ENCODE results near the gene C19orf25. TPM values are rescaled to one million over a fixed set of nuclear protein-coding genes. Genes with fewer than 3 reads are reported as not detected.

The C19orf25 gene
- total and polyA plus RNA-seq, 2 of the 13 experiments (the other 11 are each of a cell fraction or from before 2014, with no cell fraction given), result 14.2 to 32.4 TPM

DNA sequence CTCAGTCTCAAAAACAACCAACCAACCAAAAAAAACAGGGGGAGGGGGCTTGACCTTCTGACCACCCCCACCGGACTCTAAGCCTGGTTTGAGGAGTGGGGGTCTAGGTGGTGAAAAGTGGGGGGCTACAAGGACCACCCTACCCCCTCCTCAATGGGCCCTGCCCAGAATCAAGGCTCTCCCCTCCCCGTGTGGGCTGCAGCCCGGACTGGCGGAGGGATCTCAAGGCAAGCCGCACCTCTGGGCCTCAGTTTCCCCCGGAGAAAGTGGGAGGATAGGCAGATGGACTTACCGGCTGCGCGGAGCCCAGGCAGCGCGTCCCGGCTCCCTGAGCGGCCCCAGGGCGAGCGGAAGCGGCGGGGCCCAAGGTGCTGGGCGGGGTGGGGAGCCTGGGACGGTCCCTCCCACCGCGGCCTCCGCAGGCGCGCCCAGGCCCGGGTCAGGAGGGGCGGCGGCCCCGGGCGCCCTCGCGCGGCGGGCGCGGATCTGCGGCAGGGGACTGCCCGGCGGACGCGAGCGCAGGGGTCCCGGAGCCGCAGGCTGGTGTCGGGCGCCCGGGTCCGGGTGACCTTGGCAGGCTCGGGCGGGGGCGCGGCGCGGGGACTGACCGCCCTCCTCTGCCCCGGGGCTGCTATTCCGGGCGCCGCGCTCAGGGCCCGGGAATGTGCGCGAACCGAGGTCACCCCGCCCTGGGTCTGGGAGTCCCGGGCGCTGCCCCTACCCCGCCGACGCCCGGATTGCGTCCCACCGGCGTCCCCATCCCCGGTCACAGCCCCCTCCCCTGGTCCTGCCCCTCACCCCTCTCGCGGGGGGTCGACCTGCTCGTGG is 33.9 kb upstream of the C19orf25 start, which contains the start of gene ADAMTSL5 (continued):
- TF ChIP-seq, protein P1, sequence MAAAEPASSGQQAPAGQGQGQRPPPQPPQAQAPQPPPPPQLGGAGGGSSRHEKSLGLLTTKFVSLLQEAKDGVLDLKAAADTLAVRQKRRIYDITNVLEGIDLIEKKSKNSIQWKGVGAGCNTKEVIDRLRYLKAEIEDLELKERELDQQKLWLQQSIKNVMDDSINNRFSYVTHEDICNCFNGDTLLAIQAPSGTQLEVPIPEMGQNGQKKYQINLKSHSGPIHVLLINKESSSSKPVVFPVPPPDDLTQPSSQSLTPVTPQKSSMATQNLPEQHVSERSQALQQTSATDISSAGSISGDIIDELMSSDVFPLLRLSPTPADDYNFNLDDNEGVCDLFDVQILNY (CRISPR knock-in tag; conservative IDR thresholded peaks at IDR 0.05), result no peak
- TF ChIP-seq ZMYM2 (CRISPR knock-in tag; IDR thresholded peaks at IDR 0.05) (no peak), ZNF530 (CRISPR knock-in tag; IDR thresholded peaks at IDR 0.05; ENCODE audit: low read depth) (no peak), NFE2 (CRISPR knock-in tag; IDR thresholded peaks at IDR 0.05) (no peak), ZNF20 (CRISPR knock-in tag; IDR thresholded peaks at IDR 0.05) (no peak), SNAI1 (CRISPR knock-in tag; IDR thresholded peaks at IDR 0.05; ENCODE audit: borderline replicate concordance) (no peak), HMGA1 (CRISPR knock-in tag; conservative IDR thresholded peaks at IDR 0.05) (no peak), NR1H2 (CRISPR knock-in tag; IDR thresholded peaks at IDR 0.05; ENCODE audit: borderline replicate concordance, low read depth) (no peak), PHF8 (CRISPR knock-in tag; IDR thresholded peaks at IDR 0.05) (no peak), ZNF292 (CRISPR knock-in tag; IDR thresholded peaks at IDR 0.05; ENCODE audit: borderline replicate concordance, low read depth) (no peak), GATAD1 (CRISPR knock-in tag; IDR thresholded peaks at IDR 0.05) (no peak), ZNF558 (CRISPR knock-in tag; IDR thresholded peaks at IDR 0.05; ENCODE audit: borderline replicate concordance) (no peak), ZNF672 (CRISPR knock-in tag; IDR thresholded peaks at IDR 0.05) (peak; percentile 100), ZNF577 (CRISPR knock-in tag; IDR thresholded peaks at IDR 0.05; ENCODE audit: borderline replicate concordance, low read depth) (no peak), FOSL1 (CRISPR knock-in tag; IDR thresholded peaks at IDR 0.05; ENCODE audit: borderline replicate concordance) (no peak), ZNF354B (CRISPR knock-in tag; IDR thresholded peaks at IDR 0.05) (no peak), ATRX (CRISPR knock-in tag; IDR thresholded peaks at IDR 0.05; ENCODE audit: borderline replicate concordance) (no peak), SMAD9 (CRISPR knock-in tag; IDR thresholded peaks at IDR 0.05) (no peak), RXRB (CRISPR knock-in tag; IDR thresholded peaks at IDR 0.05; ENCODE audit: borderline replicate concordance) (no peak), CHD4 (IDR thresholded peaks at IDR 0.05; ENCODE audit: borderline replicate concordance, low read length) (peak; percentile 94), NFATC3 (CRISPR knock-in tag; IDR thresholded peaks at IDR 0.05) (no peak)
- TF ChIP-seq, protein P2, sequence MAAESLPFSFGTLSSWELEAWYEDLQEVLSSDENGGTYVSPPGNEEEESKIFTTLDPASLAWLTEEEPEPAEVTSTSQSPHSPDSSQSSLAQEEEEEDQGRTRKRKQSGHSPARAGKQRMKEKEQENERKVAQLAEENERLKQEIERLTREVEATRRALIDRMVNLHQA (CRISPR knock-in tag; IDR thresholded peaks at IDR 0.05), result no peak
- TF ChIP-seq, protein P3, sequence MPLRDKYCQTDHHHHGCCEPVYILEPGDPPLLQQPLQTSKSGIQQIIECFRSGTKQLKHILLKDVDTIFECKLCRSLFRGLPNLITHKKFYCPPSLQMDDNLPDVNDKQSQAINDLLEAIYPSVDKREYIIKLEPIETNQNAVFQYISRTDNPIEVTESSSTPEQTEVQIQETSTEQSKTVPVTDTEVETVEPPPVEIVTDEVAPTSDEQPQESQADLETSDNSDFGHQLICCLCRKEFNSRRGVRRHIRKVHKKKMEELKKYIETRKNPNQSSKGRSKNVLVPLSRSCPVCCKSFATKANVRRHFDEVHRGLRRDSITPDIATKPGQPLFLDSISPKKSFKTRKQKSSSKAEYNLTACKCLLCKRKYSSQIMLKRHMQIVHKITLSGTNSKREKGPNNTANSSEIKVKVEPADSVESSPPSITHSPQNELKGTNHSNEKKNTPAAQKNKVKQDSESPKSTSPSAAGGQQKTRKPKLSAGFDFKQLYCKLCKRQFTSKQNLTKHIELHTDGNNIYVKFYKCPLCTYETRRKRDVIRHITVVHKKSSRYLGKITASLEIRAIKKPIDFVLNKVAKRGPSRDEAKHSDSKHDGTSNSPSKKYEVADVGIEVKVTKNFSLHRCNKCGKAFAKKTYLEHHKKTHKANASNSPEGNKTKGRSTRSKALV (CRISPR knock-in tag; IDR thresholded peaks at IDR 0.05), result no peak
- TF ChIP-seq, protein P4, sequence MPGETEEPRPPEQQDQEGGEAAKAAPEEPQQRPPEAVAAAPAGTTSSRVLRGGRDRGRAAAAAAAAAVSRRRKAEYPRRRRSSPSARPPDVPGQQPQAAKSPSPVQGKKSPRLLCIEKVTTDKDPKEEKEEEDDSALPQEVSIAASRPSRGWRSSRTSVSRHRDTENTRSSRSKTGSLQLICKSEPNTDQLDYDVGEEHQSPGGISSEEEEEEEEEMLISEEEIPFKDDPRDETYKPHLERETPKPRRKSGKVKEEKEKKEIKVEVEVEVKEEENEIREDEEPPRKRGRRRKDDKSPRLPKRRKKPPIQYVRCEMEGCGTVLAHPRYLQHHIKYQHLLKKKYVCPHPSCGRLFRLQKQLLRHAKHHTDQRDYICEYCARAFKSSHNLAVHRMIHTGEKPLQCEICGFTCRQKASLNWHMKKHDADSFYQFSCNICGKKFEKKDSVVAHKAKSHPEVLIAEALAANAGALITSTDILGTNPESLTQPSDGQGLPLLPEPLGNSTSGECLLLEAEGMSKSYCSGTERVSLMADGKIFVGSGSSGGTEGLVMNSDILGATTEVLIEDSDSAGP (CRISPR knock-in tag; IDR thresholded peaks at IDR 0.05; ENCODE audit: borderline replicate concordance), result no peak
